K562 treated with DMSO at 1 percent for 24 hours (cell line): ENCODE measurements around the gene SLC6A17. TPM values are rescaled to one million over a fixed set of nuclear protein-coding genes. Genes with fewer than 3 reads are reported as not detected.

ENCODE experiments used
- total RNA-seq: library from RNA; unstranded; fragments of 300-600 nt; gene quantifications from 2 replicates; pipeline ENCODE4 v1.2.3, GENCODE V29; 2022; ENCODE audit warnings: low read depth; ENCODE audit not compliant: insufficient read depth

The SLC6A17 gene
- total RNA-seq: not detected in 2 replicates

GRCh38 chr1:110150330-110151174 is at the start of gene SLC6A17:
Gene SLC6A17 (plus strand): TSS chr1:110150494. CDS start chr1:110166930, 16,436 bp downstream.

GRCh38 chr1:110112143-110112542 is 38.2 kb upstream of the SLC6A17 start, which contains the start of gene UBL4B:
Gene UBL4B (plus strand): TSS chr1:110112443. CDS start chr1:110112535, 92 bp downstream.

GRCh38 chr1:110209715-110210603 is 59.7 kb downstream of the SLC6A17 start, which contains the start of gene KCNC4:
Gene KCNC4 (plus strand): TSS chr1:110210314. CDS start chr1:110211500, 1,186 bp downstream.

Other genes starting within 250 kb of the SLC6A17 start
- gene CSF1, start 239.6 kb upstream of the SLC6A17 start, total RNA-seq: 10.0 and 10.9 TPM in 2 replicates
- 78.8 and 91.1 TPM in 2 replicates for gene AHCYL1, start 165.7 kb upstream of the SLC6A17 start, total RNA-seq
- 30.2 and 31.3 TPM in 2 replicates for gene STRIP1, start 115.9 kb upstream of the SLC6A17 start, total RNA-seq
- not detected in 2 replicates for gene ALX3, start 79.8 kb upstream of the SLC6A17 start, total RNA-seq
- 0.25 TPM in 1 of 2 replicates, not detected in the other for gene UBL4B, start 38.1 kb upstream of the SLC6A17 start, total RNA-seq
- 2.8 and 5.1 TPM in 2 replicates for gene KCNC4, start 59.8 kb downstream of the SLC6A17 start, total RNA-seq
- 24.4 and 26.5 TPM in 2 replicates for gene RBM15, start 188.9 kb downstream of the SLC6A17 start, total RNA-seq
- gene SLC16A4, start 240.5 kb downstream of the SLC6A17 start, total RNA-seq: 0.21 and 0.47 TPM in 2 replicates